HG03280 (cell line): ENCODE measurements around the gene WDR35.
A peak's percentile ranks its signal among the peaks of the same experiment; 100 is the strongest.

Experiments
- ATAC-seq: cut with Tn5 transposase; IDR thresholded peaks from one replicate; pipeline ENCODE4 v1.9.1; 2021; ENCODE audit warnings: mild to moderate bottlenecking, moderate library complexity; ENCODE audit not compliant: unreplicated experiment

The WDR35 gene

DNA sequence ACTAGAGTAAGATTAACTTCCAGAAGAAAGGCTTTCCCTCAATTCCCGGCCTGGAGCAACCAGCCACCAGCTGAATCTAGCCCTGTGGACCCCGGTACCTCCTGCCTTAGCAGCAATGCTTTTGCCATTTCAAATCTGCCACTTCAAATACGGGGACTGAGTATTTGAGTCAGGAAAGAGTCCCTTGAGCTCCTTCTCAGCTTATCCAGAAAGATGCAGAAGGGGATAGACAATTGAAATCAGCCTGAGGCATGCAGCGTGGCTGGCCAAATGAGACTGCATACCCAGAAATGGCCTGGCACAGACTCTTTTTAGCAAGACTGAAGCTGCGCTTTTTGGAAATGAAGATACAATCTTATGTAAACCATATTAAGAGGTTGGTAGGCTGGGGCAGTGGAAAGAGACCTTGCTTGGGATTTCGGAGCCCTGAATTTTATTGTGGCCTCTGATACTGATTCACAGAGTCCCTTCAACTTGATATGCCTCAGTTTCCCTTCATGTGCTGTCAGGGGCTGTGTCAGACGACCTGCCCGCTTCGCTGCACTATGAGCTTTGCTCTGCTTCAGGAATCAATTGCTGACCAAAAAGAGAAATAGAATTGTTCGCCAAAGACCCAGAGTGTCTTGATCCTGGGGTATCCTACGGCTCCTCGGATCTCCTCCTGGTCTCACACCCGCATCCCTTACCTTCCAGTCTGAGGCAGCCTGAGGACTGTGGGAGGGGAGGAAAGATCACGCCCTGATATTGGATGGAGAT is 21.5 kb upstream of the WDR35 start:
- ATAC-seq = no peak

DNA sequence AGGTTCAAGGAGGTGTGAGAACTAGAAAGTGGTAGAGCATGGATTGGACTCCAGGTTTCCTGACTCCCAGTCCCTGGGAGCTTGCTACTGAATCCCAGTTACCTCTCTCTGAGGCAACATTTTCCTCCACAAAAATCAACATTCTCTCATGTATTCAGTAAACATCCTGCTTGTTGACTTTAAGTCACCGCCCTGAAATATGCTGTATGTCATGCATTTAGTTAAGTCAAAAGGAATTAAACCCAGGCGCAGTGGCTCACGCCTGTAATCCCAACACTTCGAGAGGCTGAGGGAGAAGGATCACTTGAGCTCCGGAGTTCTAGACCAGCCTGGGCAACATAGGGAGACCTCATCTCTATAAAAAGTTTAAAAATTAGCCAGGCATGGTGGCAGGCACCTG is 18.8 kb upstream of the WDR35 start:
- ATAC-seq = no peak

DNA sequence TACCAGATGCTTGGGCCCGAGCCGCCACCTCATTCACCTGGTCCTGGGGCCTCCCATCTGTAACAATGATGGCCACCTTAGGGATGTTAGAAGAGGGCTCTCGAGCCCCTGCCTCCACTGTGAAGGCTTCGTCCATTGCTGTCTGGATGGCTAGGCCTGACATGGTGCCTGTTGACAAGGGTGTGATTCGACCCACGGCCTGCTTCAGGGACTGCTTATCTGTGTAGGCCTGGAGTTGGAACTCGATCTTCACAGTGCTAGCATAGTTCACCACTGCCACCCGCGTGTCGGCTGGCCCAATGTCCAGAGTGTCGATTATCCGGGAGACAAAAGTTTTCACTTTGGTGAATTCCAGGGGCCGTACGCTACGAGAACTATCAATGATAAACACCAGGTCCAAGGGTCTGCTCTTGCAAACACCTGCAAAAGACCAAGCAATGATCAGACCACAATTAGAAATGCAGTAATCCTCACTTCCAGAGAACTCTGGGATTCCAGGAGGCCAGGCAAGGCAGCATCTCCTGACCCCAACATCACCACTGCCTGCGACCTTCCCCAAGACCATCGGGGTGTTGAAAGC is 16.1 kb upstream of the WDR35 start:
- ATAC-seq = no peak

DNA sequence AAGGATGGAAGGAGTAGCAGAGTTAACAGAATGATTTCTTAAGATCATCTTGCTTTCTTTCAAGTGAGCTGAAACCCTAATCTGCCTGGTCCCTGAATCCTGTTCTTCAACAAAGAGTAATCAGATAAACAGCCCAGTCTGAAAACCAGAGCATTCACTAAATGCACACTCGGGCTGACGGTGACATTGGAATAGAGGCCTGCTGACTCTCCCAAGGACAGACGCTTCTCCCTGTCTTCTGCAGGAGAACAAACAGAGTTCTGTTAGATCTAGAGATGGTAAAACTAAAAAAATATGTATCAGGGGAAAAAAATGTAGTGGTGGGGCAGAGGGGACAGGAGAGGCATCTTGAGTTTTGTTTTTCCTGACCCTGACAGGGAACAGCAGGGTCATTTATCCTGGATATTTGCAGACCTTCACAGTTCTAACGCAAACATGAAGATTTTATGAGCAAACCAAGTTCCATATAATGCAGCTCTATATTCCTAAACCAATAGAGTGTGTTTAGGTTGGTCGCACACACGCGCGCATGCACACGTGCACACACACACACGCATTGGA is 15.2 kb upstream of the WDR35 start:
- no peak for ATAC-seq

DNA sequence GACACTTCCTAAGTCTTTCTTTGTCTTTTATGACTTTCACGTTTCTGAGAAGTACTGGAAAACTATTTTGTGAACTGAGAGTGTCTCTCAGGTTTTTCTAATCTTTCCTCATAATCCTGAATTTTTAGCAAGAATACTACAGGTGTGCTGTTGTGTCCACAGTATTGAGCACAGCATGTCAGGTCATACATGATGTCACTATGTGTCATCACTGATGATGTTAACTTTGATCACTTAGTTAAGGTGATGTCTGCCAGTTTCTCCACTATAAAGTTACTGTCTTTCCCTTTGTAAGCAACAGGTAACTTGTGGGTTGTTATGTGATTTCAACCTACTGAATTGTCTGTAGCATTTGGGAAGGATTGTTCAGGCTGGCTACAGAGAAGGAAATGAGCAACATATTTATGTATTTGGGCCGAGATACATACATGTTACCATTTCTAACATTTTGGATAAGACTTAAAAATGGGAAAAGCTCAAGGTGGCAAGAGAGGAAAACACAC is 11.5 kb upstream of the WDR35 start:
- no peak for ATAC-seq

DNA sequence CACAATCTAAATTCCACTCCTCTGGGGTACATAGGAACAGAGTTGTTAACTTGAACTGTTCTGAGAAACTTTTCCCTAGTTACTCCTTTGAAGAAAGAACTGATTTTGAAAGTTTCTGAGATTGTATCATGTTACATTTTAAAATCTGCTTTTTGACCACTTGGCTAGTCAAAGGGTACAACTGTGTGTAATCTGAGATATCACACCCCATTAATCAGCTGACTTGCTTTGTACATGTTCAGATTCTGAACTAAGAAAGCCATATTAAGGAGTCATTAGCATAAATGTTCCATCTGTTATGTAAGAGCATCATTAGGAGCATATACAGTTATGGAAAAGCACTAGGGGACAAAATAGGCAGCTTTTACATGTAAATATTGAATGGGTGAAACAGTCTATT is 3.8 kb upstream of the WDR35 start:
- no peak for ATAC-seq

DNA sequence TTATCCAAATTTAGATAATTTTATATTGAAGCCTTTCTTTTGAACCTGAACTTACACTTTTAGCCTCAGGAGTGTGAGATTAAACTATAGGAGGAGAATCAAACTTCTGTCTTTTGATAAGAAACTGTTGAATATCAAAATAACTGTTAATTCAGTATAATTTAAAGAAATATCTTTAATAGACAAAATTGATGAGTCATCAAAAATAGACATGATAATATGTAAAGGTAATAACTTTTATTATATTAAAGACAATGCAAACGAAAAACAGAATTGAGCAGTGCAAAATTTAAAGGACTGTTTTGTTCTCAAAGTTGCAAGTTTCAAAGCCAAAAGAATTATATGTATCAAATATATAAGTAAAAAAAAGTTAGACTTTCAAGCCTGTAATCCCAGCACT is 2.0 kb upstream of the WDR35 start:
- ATAC-seq = no peak

DNA sequence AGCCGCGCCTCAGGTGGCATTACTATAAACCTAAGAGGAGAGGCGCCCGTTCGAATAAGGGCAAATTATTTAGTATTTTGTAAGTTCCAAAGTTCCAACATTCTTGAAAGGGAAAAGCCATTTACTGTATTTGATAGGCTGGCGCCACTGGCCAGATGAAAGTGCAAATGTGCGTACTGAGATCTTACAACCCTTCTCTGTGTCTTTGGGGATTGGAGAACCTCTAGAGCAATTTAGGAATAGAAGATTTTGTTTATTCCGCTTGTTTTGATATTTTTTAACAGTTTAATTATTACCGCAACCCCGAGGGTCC is 467 bp upstream of the WDR35 start:
- no peak for ATAC-seq

DNA sequence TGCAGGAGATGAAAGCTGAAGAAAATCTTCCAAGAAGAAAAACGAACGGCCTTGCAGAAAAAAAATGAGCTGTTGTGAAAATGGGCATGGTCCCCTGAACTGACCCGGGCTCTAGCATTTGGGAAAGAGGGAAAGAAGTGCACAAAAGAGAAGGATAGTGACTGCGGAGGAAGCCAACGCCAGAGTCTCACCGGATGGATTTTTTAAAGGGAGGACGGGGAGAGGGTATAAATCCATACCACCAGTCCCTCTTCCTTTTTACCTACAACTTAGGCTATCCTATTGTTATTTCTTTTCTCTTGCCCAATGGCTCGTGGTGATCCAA is 601 bp downstream of the WDR35 start:
- no peak for ATAC-seq

DNA sequence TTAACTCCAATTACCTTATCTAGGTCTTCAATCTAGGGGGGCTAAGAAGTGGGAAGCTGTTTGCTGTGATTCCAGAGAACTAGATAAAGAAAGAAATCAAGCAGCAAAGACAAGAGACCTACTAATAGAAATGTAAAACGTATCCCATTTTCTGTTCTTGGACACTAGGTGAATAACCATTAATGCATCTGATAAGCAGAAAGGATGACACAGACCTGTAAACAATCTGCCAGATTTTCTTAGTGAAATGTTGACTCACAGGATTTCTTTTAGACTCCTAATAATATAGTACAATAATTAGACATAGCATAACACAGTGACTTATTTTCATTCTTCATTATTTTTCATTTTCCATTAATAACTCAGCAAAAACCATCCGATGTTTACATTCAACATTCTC is 1.3 kb downstream of the WDR35 start:
- no peak for ATAC-seq

DNA sequence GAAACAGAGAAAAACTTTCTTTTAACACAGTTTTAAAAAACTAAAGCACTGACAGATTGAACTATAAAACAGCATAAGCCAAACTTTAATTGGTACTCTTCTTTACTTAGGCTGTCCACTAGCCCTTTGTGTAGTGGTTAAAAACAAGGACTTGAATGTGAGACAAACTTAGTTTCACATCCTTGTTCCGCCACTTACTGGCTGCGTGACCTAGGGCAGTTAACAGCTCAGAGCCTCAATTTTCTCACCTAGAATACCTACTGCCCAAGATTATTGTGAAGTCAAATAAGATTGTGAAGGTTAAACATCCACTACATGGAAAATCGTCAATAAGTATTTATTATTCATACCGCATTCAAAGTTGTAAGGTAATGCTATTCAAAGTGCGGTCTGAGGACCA is 2.0 kb downstream of the WDR35 start:
- peak; percentile 57 for ATAC-seq

DNA sequence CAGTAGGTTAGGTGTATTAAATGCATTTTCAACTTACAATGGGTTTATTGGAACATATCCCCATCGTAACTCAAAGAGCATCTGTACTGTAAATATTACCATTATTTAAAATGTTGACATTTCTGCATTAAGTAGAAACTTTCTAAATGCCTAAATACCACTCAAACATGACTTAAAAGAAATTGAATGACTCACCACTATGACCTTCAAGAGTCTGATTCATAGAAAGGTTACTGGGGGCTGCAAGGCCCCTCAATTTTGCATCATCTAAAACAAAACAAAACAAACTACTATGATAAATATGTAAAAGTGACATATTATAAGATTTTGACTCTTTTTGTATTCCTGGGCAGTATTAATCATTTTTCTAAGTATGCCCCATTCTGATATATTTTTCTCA is 7.6 kb downstream of the WDR35 start:
- ATAC-seq = no peak

DNA sequence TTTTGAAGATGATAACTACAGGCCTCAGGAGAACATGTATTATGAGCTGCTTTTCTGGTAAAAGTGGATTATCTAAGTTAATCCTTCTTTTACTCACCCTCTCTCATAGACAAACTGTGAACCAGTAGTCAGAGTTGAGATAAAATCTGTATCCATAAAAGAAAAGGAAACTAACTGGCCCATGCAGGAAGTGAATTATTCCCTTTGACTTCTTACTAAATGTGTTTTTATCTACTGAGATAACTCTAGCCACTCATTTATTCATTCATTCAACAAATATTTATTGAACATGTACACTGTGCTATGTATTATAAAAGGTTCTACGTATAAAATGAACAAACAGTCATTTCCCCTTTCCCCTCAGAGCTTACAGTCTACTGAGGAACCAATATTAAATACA is 10.0 kb downstream of the WDR35 start:
- no peak for ATAC-seq

DNA sequence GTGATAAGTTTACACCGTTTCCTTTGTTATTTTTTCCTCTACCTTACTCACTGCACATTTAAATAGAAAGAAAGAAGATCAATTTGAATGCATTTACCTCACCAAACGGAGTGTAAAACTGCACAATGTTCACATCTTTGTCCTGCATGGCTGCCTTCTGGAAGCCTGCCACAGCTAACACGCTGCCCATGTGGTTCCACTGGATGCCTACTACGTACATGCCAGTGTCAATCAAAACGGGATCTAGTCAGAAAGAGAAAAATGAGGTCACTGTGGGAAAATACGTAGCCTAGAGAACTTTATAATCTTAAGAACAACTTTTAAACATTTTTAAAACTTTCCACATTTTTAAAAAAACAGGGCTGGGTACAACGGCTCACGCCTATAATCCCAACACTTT is 16.4 kb downstream of the WDR35 start:
- ATAC-seq = no peak

DNA sequence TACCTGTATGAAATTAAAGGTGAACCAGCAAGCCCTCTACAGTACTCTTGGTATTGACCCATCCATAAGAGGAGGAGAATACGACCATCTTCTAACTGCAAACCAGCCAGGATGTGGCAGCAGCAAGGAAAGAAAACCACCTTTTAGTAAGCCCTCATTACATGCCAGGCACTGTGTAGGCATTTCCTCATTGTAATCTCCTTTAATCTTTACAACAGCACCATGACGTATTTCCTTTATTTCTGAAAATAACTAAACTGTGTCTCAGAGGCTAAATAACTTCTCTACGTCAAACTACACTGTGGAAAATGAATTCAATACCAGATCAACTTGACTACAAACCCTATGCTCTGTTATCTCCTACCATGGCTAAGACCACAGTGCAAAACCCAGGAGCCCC is 18.2 kb downstream of the WDR35 start:
- ATAC-seq = no peak

DNA sequence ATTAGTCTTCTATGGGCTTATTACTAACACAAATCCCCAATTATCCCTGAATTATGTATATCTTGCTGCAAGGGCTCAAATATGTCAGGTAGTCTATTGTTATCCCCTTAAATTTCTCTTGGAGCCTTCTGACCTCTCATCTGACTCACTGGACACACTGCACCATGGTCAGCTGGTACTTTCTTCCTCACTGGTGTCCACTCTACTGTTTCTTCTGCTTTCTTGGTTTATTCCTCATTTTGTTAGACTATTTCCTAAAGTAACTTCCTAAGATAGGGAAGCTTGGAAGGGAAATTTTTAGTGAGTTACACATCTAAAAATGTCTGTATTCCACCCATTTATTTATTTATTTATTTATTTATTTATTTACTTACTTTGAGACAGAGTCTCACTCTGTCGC is 26.5 kb downstream of the WDR35 start:
- no peak for ATAC-seq

DNA sequence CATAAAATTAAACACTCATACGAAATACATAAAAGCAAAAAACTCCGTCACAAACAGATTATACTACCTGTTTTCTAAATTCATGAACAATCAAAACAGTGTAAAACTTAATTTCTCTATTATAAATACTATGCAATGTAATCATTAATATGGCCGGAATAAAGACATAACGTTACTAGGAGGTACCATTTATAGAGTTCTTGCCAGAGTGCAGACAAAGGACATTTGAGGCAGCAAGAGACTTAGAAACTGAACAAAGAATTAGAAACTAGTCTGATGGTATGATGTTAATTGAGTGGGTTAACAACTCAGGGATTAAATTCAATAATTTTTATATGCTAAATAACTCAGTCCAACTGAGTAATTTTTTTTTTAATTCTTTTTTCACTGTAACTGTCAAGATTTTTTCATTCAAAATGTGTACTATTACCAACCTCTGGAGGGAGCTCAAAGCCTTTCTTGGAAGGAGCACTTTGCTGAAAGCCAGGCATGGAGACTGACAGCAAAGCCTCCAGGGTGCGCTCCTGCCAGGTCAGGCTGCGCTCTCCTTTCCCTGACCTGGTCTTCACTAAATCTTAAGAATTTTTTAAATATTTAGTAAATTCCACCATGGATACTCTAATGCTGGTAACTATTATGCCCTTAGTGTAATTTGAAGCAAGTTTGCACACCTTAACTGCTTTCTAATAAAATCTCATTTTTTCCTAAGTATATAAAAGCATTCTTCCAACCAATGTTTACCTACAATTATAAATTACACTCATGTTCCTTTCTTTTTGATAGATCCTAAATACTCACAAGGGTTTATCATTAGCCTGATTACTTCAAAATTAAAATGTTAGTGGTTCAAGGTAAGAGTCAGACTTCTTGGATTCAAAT is 34.1 kb downstream of the WDR35 start:
- ATAC-seq = peak; percentile 94

DNA sequence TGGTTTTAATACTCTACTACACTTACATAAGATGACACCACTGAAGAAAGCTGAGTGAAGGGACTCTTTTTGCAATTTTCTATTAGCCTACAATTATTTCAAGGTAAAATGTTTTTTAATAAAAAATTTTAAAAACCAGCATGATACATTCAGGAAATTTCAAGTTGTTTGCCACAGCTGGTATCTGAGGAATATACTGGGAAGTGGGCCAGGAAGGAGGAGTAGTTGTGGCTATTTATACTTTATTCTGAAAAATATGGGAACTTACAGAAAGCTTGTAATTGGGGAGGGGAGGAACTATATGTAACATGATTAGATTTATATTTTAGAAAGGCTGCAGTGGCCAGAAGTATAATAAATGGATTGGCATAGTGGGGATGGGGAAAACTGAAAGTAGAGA is 40.8 kb downstream of the WDR35 start:
- ATAC-seq = no peak

DNA sequence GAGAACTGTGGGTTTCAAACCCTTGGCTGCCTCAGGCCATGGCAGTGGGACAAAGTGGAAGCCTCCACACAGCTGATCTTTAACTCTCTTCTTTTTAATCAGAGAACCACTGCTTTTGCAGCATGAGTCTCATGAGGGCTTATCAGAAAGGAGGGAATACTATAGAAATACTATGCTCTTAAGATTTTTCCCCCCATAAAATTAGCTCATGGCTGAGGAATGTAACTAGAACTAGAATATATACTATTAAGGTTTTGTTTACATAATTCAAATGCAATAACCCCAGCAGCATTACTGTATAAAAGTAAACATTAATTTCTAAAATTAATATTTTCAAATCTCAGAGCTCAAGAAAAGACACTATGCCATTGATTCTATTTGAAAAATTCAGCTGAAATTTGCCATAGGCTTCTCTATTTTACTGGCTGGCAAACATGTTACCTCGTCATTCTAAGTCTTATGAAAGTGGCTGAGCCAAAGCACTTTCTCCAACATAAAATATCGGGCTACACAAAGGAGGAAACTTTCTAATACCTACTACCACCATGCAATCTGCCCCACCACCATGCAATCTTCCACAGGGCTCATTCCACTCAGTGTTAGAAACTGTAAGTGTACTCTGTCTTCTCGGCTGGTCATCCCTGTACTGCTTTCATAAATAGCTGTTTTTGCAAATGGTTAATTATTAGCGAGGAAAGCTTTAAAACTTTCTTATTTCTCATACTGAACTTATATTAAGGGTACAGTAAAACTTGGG is 42.5 kb downstream of the WDR35 start:
- ATAC-seq = no peak

DNA sequence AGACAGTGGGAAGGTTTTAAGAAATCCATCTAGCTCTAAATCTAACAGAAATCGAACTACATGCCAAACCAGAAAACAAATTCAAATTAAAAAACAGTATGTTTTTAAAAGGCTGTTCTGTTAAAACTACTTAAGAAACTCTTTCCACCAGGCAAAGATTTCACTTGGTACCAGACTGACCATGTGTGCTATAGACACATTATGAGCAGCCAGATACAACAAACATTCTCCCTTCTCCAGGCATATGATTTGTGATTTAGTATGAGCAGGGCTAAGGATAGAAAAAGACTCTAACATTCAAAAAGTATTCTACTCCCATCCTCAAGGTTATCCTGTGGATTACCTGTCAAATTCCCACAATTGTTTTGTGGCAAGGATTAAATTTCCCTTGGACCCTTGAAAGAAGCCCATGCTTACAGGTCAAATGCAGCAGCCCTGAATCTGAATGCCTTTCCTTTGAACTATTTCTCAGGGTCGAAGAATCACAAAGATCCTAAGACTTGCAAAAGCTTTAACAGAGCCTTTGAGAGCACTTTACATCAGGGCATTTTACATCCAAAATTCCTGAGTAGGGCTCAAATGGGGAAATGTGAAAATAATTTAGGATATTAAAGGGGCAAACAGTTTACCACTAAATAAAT is 45.6 kb downstream of the WDR35 start:
- no peak for ATAC-seq

DNA sequence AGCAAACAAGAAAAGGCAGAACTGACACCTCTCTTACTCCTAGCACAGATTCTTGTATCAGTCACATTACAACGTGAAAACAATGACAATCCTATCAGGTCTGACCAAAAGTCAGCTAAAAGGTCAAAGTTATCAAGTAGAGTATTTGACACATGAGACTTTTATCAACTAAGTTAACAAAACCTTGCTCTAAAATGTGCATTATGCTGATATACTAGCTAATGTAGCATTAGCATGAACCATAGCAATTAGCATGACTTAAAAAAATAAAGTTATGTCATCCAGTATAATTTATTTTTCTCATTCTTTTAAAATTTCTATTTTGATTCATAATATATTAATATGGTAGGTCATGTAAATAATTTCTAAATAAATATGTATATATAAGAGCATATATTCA is 46.7 kb downstream of the WDR35 start:
- ATAC-seq = no peak
